Smooth muscle cell (in vitro differentiated cells): ENCODE results near the gene AUTS2. TPM values are rescaled to one million over a fixed set of nuclear protein-coding genes. Genes with fewer than 3 reads are reported as not detected.

Experiments
- DNase-seq: peaks from one replicate; lab custom pipeline; 2025; ENCODE audit not compliant: unreplicated experiment; lab: John Stamatoyannopoulos, UW
- H2AFZ ChIP-seq: fragments of 200-600 bp; sonication (generic); 2 replicates; pipeline ENCODE4 v1.6.0; 2016; ENCODE audit warnings: antibody characterized with exemption, low read depth, mild to moderate bottlenecking
- H3F3A ChIP-seq: fragments of 200-600 bp; sonication (generic); 2 replicates; pipeline ENCODE4 v1.6.0; 2017; ENCODE audit warnings: antibody characterized with exemption, low read depth
- H3K27ac ChIP-seq: fragments of 200-600 bp; sonication (generic); 2 replicates; pipeline ENCODE4 v1.5.1; 2016; ENCODE audit warnings: low read depth, mild to moderate bottlenecking
- H3K27me3 ChIP-seq: fragments of 200-600 bp; sonication (generic); 2 replicates; pipeline ENCODE4 v1.6.1; 2016; ENCODE audit warnings: low read depth, mild to moderate bottlenecking
- H3K36me3 ChIP-seq: fragments of 200-600 bp; sonication (generic); 2 replicates; pipeline ENCODE4 v1.5.1; 2016; ENCODE audit warnings: low read depth
- H3K4me1 ChIP-seq: fragments of 200-600 bp; sonication (generic); 2 replicates; pipeline ENCODE4 v1.5.1; 2016; ENCODE audit warnings: low read depth
- H3K4me2 ChIP-seq: fragments of 200-600 bp; sonication (generic); 2 replicates; pipeline ENCODE4 v1.6.0; 2016; ENCODE audit warnings: mild to moderate bottlenecking
- H3K4me3 ChIP-seq: fragments of 200-600 bp; sonication (generic); 2 replicates; pipeline ENCODE4 v1.5.1; 2016; ENCODE audit warnings: mild to moderate bottlenecking
- H3K79me2 ChIP-seq: fragments of 200-600 bp; sonication (generic); 2 replicates; pipeline ENCODE4 v1.6.0; 2016; ENCODE audit warnings: low read depth, mild to moderate bottlenecking
- H3K9ac ChIP-seq: fragments of 200-600 bp; sonication (generic); 2 replicates; pipeline ENCODE4 v1.6.0; 2016; ENCODE audit warnings: low read depth
- H3K9me3 ChIP-seq: fragments of 200-600 bp; sonication (generic); replicated peaks from 2 replicates; pipeline ENCODE4 v1.5.1; 2016; ENCODE audit warnings: low read depth
- H4K20me1 ChIP-seq: fragments of 200-600 bp; sonication (generic); 2 replicates; pipeline ENCODE4 v1.6.0; 2016; ENCODE audit warnings: low read depth
- WGBS: methylation state at CpG from one replicate; pipeline ENCODE4 v1.1.7; 2016; ENCODE audit warnings: low lambda C conversion rate; 5-methylcytosine and 5-hydroxymethylcytosine counted together
- polyA plus RNA-seq: library from polyadenylated mRNA; unstranded; fragments of >200 nt; fragmentation: Nextera tagmentation; extraction: Ambion mirVana; gene quantifications from 2 replicates; pipeline ENCODE4 v1.2.1, GENCODE V29; 2016
- total RNA-seq: library from RNA; depleted of rRNA; stranded (reverse); fragments of >200 nt; gene quantifications from 2 replicates; pipeline ENCODE4 v1.2.3, GENCODE V29; 2014
- TF ChIP-seq, protein P1 (sequence below): fragments of 200-600 bp; sonication (generic); IDR thresholded peaks from 2 replicates; pipeline ENCODE4 v1.5.1; 2017; ENCODE audit warnings: borderline replicate concordance, mild to moderate bottlenecking, antibody characterized with exemption; ENCODE audit not compliant: insufficient read depth, poor library complexity, severe bottlenecking

AUTS2 gene
- total and polyA plus RNA-seq, 2 experiments from 2014 or later = 6.5 to 8.6 TPM

GRCh38 chr7:70659263-70659662, 1061.0 kb downstream of the AUTS2 start:
- H3K36me3 ChIP-seq = no peaks in the 10 kb centered on the region
- H3K27me3 ChIP-seq = no peaks in the 10 kb centered on the region
- no peak overlapping the region for H3K4me2 ChIP-seq
- H3K9me3 ChIP-seq = no peaks in the 10 kb centered on the region
- TF ChIP-seq, protein P1, sequence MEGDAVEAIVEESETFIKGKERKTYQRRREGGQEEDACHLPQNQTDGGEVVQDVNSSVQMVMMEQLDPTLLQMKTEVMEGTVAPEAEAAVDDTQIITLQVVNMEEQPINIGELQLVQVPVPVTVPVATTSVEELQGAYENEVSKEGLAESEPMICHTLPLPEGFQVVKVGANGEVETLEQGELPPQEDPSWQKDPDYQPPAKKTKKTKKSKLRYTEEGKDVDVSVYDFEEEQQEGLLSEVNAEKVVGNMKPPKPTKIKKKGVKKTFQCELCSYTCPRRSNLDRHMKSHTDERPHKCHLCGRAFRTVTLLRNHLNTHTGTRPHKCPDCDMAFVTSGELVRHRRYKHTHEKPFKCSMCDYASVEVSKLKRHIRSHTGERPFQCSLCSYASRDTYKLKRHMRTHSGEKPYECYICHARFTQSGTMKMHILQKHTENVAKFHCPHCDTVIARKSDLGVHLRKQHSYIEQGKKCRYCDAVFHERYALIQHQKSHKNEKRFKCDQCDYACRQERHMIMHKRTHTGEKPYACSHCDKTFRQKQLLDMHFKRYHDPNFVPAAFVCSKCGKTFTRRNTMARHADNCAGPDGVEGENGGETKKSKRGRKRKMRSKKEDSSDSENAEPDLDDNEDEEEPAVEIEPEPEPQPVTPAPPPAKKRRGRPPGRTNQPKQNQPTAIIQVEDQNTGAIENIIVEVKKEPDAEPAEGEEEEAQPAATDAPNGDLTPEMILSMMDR = no peak
- DNase-seq = no peak
- no peak overlapping the region for H2AFZ ChIP-seq
- H3F3A ChIP-seq = no peaks in the 10 kb centered on the region
- no peak overlapping the region for H3K27ac ChIP-seq
- 96% methylated on average over 8 of the region's 8 CpGs for WGBS
- H4K20me1 ChIP-seq = no peaks in the 10 kb centered on the region
- no peak overlapping the region for H3K9ac ChIP-seq
- no peaks in the 10 kb centered on the region for H3K79me2 ChIP-seq
- peaks cover 25% of the 10 kb centered on the region for H3K4me1 ChIP-seq
- no peak overlapping the region for H3K4me3 ChIP-seq

- WGBS = 96% methylated on average over 10 of the region's 10 CpGs
- Histone ChIP-seq H3K9ac (no peak overlapping the region), H3K79me2 (no peaks in the 10 kb centered on the region), H3K36me3 (no peaks in the 10 kb centered on the region), H3K27me3 (no peaks in the 10 kb centered on the region), H3K9me3 (no peaks in the 10 kb centered on the region), H3K4me2 (no peak overlapping the region), H3K4me3 (no peak overlapping the region), H4K20me1 (no peaks in the 10 kb centered on the region), H3F3A (no peaks in the 10 kb centered on the region), H3K27ac (no peak overlapping the region), H3K4me1 (peaks cover 25% of the 10 kb centered on the region), H2AFZ (no peak overlapping the region)
- no peak for DNase-seq
- TF ChIP-seq, protein P1 = no peak
Measured at GRCh38 chr7:70660154-70660818, 1062.0 kb downstream of the AUTS2 start.

DNA sequence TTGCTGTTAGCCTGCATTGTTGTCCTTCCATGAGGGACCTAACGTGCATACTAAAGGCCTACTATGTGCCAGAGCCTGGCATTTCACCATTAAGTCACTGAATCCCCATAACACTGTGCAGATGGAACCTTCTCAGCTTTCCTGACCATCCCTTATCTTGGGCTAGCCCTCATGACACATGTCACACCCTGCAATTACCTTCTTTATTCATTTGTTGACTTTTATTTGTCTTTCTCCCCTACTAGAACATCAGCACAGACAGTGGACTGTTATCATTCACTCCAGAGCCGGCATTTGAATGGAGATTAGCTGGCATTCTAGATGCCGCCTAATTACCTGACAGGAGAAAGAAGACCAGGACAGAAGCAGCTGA, 1062.5 kb downstream of the AUTS2 start:
- Histone ChIP-seq H3K4me3 (no peak overlapping the region), H3K4me1 (peaks cover 25% of the 10 kb centered on the region), H3K4me2 (no peak overlapping the region), H3K9me3 (no peaks in the 10 kb centered on the region), H3K9ac (no peak overlapping the region), H2AFZ (no peak overlapping the region), H3K79me2 (no peaks in the 10 kb centered on the region), H3F3A (no peaks in the 10 kb centered on the region), H3K27me3 (no peaks in the 10 kb centered on the region), H3K27ac (no peak overlapping the region), H4K20me1 (no peaks in the 10 kb centered on the region), H3K36me3 (no peaks in the 10 kb centered on the region)
- 82% methylated on average over 3 of the region's 3 CpGs for WGBS
- TF ChIP-seq, protein P1 = no peak
- DNase-seq = no peak

GRCh38 chr7:70663680-70664079, 1065.4 kb downstream of the AUTS2 start:
- DNase-seq = no peak
- TF ChIP-seq, protein P1 = no peak
- 73% methylated on average over 3 of the region's 3 CpGs for WGBS

More at GRCh38 chr7:70663680-70664079, 1065.4 kb downstream of the AUTS2 start:
- Histone ChIP-seq H3K9ac (no peak overlapping the region), H2AFZ (no peak overlapping the region), H3K27ac (no peak overlapping the region), H3K4me2 (no peak overlapping the region), H3K36me3 (no peaks in the 10 kb centered on the region), H3K27me3 (peaks cover 2% of the 10 kb centered on the region), H3K4me3 (no peak overlapping the region), H3F3A (no peaks in the 10 kb centered on the region), H3K4me1 (peaks cover 13% of the 10 kb centered on the region), H4K20me1 (no peaks in the 10 kb centered on the region), H3K79me2 (no peaks in the 10 kb centered on the region), H3K9me3 (no peaks in the 10 kb centered on the region)
